Lower lobe of right lung (tissue), 2 donors: ENCODE data around the gene COQ10A. TPM values are rescaled to one million over a fixed set of nuclear protein-coding genes. Genes with fewer than 3 reads are reported as not detected.
"Not testable (repeated sequence)": the region's sequence is repeated elsewhere in the genome, so short reads cannot be mapped to it uniquely, and the experiment has no call there.

Source experiments
- ATAC-seq, 2 donors: fragments of 200-7000 bp; cut with Tn5 transposase; one replicate each; pipeline ENCODE4 v1.9.1; 2020 to 2022; ENCODE audit warnings: mild to moderate bottlenecking in 2 of 2, moderate library complexity in 2 of 2
- DNase-seq: peaks from one replicate; pipeline ENCODE4 v3.0.0-alpha.2; 2020
- H3K27ac ChIP-seq: fragments of 200-600 bp; one replicate; pipeline ENCODE4 v1.8.0; 2022
- H3K27me3 ChIP-seq: fragments of 200-600 bp; one replicate; pipeline ENCODE4 v1.8.0; 2022; ENCODE audit warnings: low read depth
- H3K36me3 ChIP-seq: fragments of 200-600 bp; one replicate; pipeline ENCODE4 v1.8.0; 2022; ENCODE audit warnings: mild to moderate bottlenecking
- H3K4me1 ChIP-seq: fragments of 200-600 bp; one replicate; pipeline ENCODE4 v1.8.0; 2022
- H3K4me3 ChIP-seq: fragments of 200-600 bp; one replicate; pipeline ENCODE4 v1.8.0; 2022; ENCODE audit warnings: mild to moderate bottlenecking
- H3K9me3 ChIP-seq: fragments of 200-600 bp; one replicate; pipeline ENCODE4 v1.8.0; 2022
- CTCF ChIP-seq: fragments of 200-600 bp; IDR thresholded peaks from one replicate; pipeline ENCODE4 v1.8.0; 2022; ENCODE audit warnings: antibody characterized with exemption, mild to moderate bottlenecking
- intact Hi-C: fragments of 100-400 bp; cut with DNase I; formaldehyde crosslinking; loops from one replicate; pipeline ENCODE4 v1.11.0; 2022
- total RNA-seq: library from RNA; stranded (reverse); fragmentation: NEBNext Ultra II Directional; extraction: Animal tissue kit (Norgen Biotek cat#: 25700); gene quantifications from one replicate; pipeline ENCODE4 v1.2.1, GENCODE V29; 2021
- donor health status: DM: no; HTN: yes; CAD: no; lungs with severe emphysema.

Gene COQ10A
- total RNA-seq, 1 donor from 2014 or later = 12.8 TPM

DNA sequence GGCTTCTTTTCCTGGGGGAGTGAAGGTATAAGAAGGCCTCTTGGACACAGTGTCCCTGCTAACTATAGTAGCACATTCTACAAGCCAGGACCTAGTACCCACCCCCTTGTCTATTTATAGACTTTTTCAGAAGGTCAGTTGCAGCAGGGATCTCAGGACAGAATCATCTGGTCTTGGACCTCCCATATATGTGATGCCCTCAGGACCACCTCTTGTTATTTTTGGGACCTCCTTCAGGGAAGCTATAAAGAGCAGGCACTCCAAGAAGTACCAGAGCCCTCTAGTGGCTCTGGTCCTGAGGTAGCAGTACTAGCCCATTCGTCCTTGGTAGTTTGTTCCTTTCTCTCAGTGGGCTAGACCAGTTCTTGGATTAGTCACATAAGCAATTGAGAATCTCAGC is 4.3 kb downstream of the COQ10A start:
- intact Hi-C loops = no loop called here
- peak; percentile 16 for TF ChIP-seq CTCF
- ATAC-seq = no peak
- H3K4me1 ChIP-seq = peaks cover 15% of the 10 kb centered on the region
- H3K27ac ChIP-seq = no peak overlapping the region
- no peak overlapping the region for H3K4me3 ChIP-seq
- H3K27me3 ChIP-seq = no peaks in the 10 kb centered on the region
- H3K9me3 ChIP-seq = no peaks in the 10 kb centered on the region
- H3K36me3 ChIP-seq = peaks cover 72% of the 10 kb centered on the region
- DNase-seq = no peak

DNA sequence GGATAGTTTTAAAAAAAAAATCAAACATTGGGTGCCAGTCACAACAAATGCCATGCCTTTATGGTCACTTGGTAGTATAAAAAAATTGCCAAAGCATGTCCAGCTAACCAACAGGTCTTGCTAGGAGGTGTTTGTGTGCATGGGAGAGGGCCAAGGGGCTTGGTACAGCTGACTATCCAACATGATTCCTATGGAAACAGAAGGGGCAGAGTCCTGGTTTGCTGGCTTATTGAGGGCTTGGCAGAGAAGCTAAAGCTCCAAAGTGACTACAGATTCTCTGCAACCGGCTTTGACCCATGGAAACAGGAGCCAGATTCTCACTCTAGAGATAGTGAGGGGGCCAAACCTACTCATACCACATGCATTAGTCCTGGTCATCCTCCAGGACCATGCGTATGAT is 5.7 kb downstream of the COQ10A start:
- H3K27me3 ChIP-seq, ATAC-seq, H3K4me1 ChIP-seq, DNase-seq, intact Hi-C loops, H3K9me3 ChIP-seq, H3K4me3 ChIP-seq, H3K27ac ChIP-seq: not testable (repeated sequence)
- peaks cover 86% of the 10 kb centered on the region for H3K36me3 ChIP-seq

GRCh38 chr12:56274299-56274698 is 7.6 kb downstream of the COQ10A start:
- Histone ChIP-seq H3K27ac (no peak overlapping the region), H3K9me3 (no peaks in the 10 kb centered on the region), H3K27me3 (no peaks in the 10 kb centered on the region), H3K4me3 (no peak overlapping the region), H3K4me1 (no peaks in the 10 kb centered on the region), H3K36me3 (peaks cover 100% of the 10 kb centered on the region)
- no peak for DNase-seq
- intact Hi-C loops = no loop called here
- no peak for ATAC-seq
- TF ChIP-seq CTCF = no peak

GRCh38 chr12:56278905-56279304 is 12.2 kb downstream of the COQ10A start:
- DNase-seq = no peak
- Histone ChIP-seq H3K4me1 (no peaks in the 10 kb centered on the region), H3K9me3 (no peaks in the 10 kb centered on the region), H3K36me3 (peaks cover 100% of the 10 kb centered on the region), H3K27ac (no peak overlapping the region), H3K27me3 (no peaks in the 10 kb centered on the region), H3K4me3 (no peak overlapping the region)
- intact Hi-C loops = no loop called here
- ATAC-seq = no peak
- no peak for TF ChIP-seq CTCF

- peak in 1 of 2 donors; percentile 66 for ATAC-seq
- Histone ChIP-seq H3K9me3 (no peaks in the 10 kb centered on the region), H3K27ac (no peak overlapping the region), H3K4me1 (peaks cover 6% of the 10 kb centered on the region), H3K36me3 (peaks cover 98% of the 10 kb centered on the region), H3K4me3 (no peak overlapping the region), H3K27me3 (no peaks in the 10 kb centered on the region)
- intact Hi-C loops = no loop called here
- no peak for TF ChIP-seq CTCF
- DNase-seq = no peak
Observed at GRCh38 chr12:56280849-56281248, 14.1 kb downstream of the COQ10A start.

DNA sequence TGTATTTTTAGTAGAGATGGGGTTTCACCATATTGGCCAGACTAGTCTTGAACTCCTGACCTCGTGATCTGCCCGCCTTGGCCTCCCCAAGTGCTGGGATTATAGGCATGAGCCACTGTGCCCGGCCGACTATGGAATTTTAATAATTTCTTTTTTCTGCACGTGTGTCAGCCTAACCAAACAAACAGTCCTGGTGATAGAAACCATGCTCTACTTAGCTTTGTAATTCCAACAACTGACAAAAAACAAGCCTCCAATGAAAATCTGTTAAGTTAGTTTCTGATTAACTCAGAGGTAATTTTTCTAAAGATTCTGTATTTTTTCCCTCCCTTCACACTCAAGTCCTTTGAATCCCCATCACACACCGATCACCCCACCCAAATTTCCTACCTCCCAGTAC is 15.3 kb downstream of the COQ10A start:
- Histone ChIP-seq H3K4me1 (peaks cover 18% of the 10 kb centered on the region), H3K36me3 (peaks cover 96% of the 10 kb centered on the region), H3K27me3 (no peaks in the 10 kb centered on the region), H3K4me3 (no peak overlapping the region), H3K9me3 (no peaks in the 10 kb centered on the region), H3K27ac (no peak overlapping the region)
- intact Hi-C loops = no loop called here
- DNase-seq (no peak), ATAC-seq (no peak)
- no peak for TF ChIP-seq CTCF
